Measurements from ENCODE around the gene SMARCA2.

SMARCA2 gene

DNA sequence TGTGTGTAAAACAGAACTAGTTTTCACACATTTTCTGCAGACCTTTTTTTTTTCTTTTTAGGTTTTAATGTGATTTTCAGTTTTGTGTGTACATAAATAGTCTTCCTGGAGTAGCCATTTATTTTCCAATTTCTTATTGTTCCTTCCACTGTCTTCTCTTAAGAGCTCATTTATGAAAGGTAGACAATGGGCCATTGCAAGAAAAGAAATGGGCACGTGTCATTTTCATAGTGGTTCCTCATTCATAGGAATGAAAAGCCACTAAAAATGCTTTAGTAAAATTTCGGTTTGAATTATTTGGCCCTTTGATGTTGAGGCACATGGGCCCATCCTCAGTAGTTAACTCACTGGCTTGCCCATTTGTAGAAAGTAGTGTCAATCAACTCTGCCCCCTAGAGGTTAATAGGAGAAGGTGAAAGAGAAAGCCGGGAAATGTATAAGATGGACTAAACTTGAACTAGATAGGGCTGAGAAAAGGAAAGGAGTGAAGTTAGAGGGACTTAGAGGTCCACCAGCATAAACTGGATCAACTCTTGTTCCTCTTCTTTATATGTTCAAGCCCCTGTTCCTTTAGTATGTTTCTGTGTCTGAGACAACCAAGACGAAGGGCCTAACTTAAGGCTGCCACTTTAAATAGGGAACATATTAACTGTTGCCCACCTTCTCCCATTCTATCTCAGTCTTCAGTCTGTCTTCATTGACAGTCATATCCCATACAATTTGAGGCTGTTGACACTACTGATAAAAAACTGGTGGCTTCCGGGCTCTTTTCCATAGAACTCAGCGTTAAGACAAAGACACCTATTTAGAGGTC, 72.6 kb downstream of the SMARCA2 start:
- DNase-seq (ENCODE audit: low read depth in 3 of 3), result no peak

DNA sequence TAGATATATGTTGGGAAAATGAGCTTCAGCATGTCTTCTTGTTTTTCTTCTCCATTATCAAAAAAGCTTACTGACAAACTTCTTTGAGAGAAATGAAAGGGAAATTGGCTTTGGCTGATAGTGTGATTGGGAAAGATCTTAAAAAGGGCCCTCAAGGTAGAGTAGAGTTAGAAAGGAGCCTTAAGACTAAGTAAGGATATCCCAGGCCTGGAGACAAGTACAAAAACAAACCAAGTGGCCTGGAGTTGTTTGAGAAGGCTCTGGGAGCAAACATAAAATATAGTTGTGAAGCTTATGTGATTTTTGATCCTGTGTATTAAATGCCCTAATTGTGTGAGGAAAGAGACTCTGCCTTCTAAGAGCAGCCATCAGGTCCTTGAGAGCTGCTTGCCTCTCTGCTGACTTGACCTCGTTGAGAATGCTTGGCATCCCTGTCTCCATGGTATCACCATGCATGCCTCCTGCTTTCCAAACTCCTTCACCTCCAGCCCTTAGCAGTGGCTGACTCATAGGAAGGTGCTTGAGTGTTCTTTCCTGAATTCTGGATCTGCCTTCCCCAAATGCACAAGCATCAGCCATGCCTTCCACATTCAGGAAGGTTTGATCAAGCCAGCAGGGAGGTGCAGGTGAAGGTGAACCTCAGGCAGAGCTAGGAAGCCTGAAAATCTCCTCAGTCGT, 78.9 kb downstream of the SMARCA2 start:
- no peak for DNase-seq (ENCODE audit: low read depth in 3 of 3)

DNA sequence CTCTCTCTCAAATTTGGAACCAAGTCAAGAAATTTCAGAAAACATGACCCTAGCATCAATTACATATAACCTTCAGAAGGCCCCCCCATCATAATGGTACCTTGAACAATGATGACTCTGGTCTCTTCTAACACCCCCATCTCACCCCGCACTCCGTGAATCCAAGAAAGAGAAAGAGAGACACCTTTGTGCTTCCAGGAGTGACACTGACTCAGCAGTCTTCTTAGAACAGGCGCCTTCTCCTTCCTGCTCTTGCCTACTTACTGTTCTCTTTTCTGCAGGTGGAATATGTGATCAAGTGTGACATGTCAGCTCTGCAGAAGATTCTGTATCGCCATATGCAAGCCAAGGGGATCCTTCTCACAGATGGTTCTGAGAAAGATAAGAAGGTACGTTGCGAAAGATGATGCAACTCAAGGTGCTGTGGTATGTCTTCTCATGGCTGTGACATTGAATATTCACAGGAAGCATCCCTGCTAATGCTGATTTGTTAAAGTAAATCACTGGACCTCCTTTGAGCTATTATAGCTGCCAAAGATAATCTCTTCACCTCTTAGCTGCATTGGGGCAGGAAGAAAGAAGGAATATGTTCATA, 81.3 kb downstream of the SMARCA2 start:
- DNase-seq (ENCODE audit: low read depth in 3 of 3), result no peak

DNA sequence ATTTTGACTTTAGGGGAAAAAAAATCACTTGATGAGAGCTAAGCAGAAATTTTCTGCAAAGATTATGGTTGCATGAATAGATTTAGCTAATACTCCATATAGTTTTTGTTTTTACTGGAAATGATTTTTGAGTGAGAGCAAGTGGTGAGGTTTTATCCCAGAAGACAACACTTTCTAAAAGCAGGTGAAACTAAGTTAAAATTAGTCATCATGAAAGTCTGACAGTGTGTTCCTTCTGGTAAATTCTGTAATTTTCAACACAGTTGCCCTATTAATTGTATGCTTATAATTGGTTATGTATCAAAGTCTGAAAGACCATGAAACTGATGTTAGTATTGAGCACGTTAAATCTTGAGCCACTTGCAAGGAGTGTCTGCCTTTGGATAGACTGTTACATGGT, 91.5 kb downstream of the SMARCA2 start:
- DNase-seq (ENCODE audit: low read depth in 3 of 3), result no peak

DNA sequence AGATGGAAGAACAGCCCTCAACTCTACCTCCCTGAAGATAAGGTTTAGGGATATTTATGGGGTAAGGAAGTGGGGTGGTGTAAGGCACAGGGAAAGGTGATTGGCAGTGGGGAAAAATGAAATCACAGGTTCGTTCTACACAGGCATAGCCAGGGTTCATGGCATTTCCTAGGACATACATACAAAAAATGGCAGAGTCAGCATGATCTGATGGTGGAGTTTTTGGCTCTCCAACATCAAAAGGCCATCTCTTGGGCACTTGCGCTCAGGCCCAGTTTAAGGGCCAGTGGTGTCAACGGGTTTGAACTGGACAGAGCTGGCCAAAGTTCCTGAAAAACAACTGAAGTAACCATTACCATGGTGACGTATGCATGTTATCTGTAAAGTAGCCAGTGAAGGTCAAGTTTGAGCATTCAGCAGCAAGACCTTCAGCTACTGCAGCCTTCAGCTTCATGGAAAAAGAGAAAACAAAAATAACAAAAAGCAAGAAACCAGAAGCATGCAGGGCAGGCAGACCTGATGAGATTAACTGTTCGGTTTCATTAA, 92.8 kb downstream of the SMARCA2 start:
- DNase-seq (ENCODE audit: low read depth in 3 of 3), result no peak

DNA sequence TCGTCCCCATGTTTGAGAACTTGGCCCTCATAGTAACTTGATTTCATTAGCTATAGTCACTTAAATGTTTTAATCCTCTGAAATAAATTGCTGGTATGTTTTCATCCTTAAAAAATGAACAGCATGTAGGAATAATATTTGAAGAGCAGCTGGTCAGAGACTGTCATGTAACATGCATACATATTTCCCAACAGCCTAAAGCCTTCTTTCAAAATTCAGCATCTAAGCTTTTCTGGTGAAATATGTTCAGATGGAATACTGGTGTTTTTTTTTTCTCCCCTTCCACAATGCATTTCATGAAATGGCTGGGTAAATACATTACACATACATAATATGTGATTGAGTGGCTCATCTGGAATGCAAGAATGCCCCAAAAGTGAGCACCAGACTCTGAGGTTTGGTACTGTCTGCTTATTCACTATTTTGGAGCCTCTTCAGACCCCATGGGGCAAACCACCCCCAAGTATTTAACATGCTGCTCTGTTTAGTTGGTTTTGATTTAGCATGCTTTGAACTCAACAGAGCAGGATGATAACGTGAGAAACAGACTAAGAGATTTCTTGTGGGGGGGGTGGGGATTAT, 94.0 kb downstream of the SMARCA2 start:
- no peak for DNase-seq (ENCODE audit: low read depth in 3 of 3)

DNA sequence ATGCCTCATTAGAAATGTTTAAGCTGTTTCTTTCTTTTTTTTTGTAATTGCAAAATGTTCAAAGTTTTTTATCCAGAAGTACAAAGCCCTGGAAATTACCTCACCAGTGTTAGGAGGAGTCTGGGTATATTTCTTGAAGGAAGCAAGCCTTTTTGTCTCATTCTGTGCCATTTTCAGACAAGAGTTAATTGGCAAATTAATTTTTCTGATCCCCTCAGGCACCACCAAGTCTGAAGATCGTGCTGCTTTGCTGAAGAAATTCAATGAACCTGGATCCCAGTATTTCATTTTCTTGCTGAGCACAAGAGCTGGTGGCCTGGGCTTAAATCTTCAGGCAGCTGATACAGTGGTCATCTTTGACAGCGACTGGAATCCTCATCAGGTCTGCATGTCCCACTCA, 94.9 kb downstream of the SMARCA2 start:
- DNase-seq (ENCODE audit: low read depth in 3 of 3), result no peak

DNA sequence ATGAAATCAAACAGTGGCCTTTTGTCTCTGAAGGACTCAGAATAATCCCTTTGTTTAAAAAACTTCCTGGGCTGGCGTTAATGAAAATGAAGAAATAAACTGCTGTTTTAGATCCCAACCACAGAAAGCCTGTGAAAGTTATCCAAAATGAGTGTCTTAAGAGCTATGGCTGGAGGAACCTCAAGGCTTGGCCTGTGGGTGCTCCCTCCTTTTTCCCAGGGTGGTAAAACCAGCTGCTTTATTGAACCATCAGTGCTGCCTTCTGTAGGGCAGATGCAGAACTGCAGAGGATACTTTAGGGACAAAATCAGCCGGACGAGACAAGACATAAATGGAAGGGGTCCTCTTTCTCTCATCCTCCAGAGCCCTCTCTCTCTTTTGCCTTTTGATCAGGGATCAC, 100.9 kb downstream of the SMARCA2 start:
- DNase-seq (ENCODE audit: low read depth in 3 of 3), result no peak

DNA sequence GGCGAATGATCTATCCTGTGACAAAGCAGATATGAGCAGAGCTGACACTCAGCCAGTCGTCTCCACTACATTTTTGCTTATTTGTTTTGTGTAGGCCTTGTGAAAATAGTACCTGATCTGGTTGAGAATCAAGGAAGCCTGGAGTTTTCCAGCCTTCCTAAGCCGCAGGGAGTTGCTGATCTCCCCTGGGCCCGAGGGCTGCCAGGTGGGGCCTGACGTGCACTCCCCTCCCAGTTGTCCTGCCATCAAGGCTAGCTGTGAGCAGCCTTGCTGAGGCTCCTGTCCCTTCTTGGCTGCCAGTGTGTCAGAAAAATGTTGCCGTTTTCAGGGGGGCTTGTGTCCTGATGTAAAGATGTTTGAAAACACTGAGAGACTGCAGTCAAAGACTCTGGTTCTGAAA, 102.4 kb downstream of the SMARCA2 start:
- no peak for DNase-seq (ENCODE audit: low read depth in 3 of 3)

DNA sequence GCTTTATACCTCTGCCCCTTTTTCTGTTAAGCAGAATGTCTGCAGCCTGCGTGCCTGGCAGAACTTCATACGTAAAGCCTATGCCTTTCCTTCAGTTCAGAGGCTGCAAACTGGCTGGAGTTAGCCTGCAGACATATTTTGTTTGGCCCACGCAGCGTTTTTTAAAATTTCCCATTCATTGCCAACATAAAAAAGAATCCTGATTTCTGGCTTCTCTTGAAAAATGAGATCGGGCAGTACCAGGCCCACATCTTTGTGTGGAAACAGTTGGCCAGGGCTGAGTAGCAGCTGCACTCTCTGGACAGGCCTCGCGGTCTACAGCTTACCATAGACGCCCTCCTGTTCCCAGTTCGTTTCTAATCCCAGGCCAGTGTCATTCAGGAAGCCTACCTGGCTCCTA, 104.4 kb downstream of the SMARCA2 start:
- DNase-seq (ENCODE audit: low read depth in 3 of 3), result no peak

DNA sequence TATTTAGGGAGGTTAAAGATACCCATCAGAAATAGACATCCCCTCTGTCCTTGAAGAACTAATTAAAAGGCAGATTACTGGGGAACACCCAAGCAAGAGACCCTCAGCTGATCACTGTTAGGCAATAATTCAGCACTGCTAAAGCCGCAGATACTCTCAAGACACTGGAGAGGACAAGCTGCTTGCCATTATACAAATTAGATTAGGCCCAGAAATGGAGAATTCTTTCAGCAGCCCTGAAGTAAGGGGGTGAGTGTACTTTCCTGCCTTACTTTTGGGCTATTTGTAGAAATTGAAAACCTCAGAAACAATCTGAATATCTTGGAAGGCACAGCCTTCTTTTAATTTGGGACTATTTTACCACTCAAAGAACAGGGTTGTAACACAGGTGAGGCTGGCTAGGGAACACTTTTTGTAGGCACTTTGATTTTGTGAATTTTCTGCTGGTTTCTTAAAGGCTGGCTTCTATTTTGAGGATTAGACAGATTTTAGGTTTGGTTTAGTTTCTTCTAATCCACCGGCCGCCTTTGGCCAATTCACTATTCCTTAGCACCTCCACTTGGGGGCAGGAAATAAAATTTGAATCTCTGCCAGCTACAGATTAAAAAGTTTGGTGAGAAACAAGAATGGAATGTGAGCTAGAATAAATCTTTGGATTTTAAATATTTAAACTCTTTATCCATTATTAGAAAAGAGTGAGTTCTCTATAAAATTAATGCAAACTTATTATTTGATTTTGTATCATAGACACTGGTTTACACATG, 106.0 kb downstream of the SMARCA2 start:
- no peak for DNase-seq (ENCODE audit: low read depth in 3 of 3)

DNA sequence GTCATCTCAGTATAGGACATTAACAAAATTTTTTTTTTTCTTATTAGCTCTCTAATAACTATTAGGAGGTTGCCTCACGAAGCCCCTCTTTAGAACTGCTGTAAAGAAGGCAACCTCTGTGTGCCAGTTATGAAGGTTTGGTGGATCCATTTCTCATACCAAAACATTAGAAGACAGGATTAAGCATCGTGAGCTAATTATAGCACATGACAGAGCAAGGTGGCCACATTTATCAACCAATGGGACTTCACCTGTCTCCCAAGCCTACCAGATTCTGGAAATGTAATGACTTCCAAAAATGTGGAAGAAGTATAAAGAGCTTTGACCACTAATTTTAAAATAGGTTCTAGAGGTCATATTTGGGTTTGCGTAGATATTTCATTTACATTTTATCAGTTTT, 107.2 kb downstream of the SMARCA2 start:
- DNase-seq (ENCODE audit: low read depth in 3 of 3), result no peak

DNA sequence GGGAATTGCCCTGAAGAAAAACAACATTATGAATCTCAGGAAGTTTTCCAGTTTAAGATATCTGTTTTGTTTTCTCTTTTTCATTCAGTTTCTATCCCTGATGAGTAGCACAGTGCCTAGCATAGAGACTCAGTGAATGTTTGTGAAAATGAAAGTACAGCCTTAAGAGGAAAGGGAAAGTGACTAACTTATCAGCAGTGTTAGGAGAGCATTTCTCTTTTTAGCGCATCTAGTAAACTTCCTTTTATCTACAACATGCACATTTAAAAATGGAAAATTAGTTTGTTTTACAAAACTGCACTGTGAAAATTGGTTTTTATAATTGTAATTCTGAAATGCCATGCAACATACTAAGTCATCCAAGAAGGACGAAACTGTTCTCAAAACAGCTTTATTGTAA, 110.8 kb downstream of the SMARCA2 start:
- no peak for DNase-seq (ENCODE audit: low read depth in 3 of 3)

DNA sequence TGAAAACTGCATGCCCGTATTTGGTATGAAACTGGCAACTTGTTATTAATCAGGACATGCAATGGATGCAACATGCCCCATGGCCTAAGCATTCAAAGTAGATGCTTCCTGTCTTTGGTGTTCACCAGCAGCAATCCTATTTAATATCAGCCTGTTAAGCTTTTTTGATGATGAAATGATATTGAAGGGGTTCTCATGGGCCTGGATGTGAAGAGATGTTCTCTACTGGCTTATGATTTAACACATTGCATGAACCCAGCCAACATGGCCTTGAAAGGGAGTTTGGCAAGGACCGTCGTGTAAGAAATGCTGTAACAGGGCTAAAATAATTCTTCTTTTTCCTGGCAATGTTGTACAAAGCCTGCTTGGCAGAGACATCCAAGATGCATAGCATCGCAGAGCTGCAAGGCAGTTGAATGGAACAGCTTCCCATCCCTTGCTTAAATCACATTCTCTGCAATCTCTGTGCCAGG, 111.2 kb downstream of the SMARCA2 start:
- DNase-seq (ENCODE audit: low read depth in 3 of 3), result no peak

DNA sequence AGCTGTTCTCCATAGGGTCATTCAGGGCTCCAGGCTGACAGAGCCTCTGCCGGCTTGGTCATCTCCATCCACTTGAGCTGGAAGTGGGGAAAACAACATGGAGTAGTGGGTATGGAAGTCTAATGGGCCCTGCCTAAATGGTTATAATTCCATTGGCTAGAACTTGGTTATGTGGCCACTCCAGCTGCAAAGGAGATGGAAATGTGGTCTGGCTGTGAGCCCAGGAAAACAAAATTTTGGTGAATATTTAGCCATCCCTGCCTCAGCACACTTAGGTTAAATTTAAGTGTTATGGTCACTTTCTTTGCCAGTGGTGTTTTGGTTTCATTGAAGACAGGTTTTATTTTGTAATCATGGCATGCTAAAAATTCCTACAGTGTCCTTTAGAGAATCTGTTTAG, 112.3 kb downstream of the SMARCA2 start:
- DNase-seq (ENCODE audit: low read depth in 3 of 3), result no peak

DNA sequence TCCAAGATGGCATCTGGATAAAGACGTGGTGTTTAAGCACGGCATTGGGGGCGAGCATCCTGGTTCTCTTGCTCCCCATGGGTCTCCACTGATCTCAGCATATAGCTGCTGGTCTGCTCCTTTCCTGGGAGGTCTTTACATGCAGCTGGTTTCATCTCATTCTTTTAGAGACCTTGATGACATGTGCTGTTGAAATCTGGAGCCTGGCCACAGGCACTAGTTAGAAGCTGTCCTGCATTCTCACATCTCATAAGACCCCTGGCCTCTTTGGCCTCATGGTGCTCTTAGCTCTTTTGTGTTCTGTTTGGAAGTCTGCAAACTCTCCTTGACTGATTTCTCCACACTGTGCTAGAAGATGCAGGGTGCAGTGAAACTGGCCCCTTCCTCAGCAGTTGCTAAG, 113.0 kb downstream of the SMARCA2 start:
- no peak for DNase-seq (ENCODE audit: low read depth in 3 of 3)

DNA sequence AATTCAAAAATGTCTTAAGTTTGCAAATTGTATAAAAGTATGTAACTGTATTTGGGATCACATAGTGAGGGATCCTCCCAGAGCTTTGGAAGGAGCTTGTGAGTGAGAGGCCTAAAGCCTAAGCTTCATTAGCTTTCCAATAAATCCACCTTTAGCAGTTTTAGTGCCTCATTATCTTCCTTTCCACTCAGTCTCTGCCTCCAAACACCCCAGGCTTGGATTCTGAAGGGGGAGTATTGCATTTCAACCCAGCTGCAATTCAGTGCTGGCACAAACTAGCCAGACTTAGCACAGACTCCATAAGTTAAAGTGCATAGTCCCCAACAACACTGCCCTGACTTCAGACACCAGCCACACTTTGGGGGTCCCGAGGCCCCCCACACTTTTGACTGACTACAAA, 113.5 kb downstream of the SMARCA2 start:
- DNase-seq (ENCODE audit: low read depth in 3 of 3), result no peak

DNA sequence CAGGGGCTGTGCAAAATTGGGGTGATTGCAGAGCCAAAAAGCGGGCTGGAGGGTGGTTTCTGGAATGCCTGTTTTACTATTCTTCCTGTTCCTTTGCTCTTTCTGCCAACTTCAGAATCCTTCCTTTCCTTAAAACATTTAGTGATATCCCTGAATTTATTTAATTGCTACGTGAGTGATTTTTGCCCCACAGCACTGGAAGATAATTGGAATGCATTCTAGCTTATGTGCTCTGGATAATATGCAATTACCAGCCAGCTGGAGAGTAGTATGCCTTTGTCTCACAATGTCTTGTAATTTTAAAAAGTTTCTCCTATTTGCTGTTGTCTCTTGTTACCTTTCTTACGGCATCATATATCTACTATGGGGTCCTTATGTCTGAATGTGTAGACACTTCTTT, 115.8 kb downstream of the SMARCA2 start:
- no peak for DNase-seq (ENCODE audit: low read depth in 3 of 3)

DNA sequence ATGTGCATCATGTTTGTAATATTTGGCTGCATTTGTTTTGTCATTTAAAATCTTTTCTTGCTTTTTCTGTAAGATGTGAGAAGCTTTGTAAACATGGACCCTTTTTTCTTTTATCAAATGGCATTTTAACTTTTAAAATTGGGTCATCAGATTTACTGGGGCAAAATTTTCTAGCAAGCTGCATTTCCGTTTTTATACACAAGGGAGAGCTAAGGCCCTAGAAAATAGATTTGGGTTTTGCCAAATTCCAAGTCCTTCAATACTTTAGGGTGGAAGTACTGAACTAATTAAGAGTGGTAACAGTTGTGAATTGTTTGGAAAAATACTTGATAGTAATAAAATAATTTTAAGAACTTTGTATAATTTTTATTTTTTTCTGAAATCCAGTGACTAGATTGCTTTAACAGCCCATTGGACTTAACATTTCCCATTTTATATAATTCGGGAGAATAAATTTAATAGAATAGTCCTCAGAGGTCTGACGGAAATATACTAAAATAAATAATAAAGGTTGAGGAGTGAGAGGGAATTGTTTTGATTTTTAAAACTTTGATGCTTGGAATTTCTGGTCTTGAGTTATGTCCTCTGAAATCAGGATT, 117.4 kb downstream of the SMARCA2 start:
- no peak for DNase-seq (ENCODE audit: low read depth in 3 of 3)

DNA sequence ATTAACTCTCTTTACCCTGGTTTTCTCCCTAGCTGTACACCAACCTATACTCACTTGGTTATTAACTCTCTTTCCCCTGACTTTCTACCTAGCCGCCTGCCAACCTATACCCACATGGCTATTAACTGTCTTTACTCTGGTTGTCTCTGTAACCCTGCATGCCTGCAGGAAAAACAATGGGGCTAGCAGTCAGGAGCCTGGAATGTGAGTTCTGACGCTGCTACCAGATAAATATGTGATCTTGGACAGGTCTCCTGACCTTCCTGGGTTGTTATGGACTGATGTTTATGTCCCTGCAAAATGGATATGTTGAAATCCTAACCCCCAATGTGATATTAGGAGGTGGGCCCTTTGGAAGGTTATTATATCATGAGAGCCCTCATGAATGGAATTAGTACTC, 119.2 kb downstream of the SMARCA2 start:
- DNase-seq (ENCODE audit: low read depth in 3 of 3), result no peak

DNA sequence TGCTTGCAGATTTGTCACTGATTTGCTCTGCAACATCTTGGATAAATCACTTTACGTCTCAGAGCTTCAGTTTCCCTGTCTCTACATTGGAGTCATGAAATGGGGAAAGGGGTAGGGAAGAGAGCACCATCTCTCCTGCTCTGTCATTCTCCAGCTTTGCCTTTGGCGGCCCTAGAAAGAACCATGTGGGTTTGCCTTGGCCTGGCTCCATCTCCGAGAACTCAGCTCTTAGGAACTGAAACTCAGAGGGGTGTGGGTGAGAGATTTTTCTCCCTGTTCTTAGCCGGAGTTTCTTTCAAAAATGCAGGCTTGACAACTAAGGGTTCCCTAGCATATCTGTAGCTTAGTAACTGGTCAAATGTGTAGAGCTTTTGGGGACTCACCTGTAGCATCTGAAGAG, 123.5 kb downstream of the SMARCA2 start:
- no peak for DNase-seq (ENCODE audit: low read depth in 3 of 3)

Data from stimulated activated CD4-positive, alpha-beta T cell treated with anti-CD3 and anti-CD28 coated beads, TNF-alpha, amount 100 ng/mL, for 24 hours (primary cell).